Sigmoid colon (tissue), 7 donors: ENCODE data around the gene TNPO1. TPM values are rescaled to one million over a fixed set of nuclear protein-coding genes. Genes with fewer than 3 reads are reported as not detected.

ENCODE experiments used
- DNase-seq: peaks from one replicate; pipeline ENCODE4 v3.0.0-alpha.2; 2019
- H3K27ac ChIP-seq, 4 donors: fragments of 200-600 bp; sonication (generic); one replicate each; pipeline ENCODE4 v1.5.1; 2016 to 2019; ENCODE audit warnings: mild to moderate bottlenecking in 1 of 4
- H3K27me3 ChIP-seq, 3 donors: fragments of 200-600 bp; sonication (generic); one replicate each; pipeline ENCODE4 v1.5.1; 2019; ENCODE audit warnings: mild to moderate bottlenecking in 1 of 3
- H3K36me3 ChIP-seq, 4 donors: fragments of 200-600 bp; sonication (generic); one replicate each; pipeline ENCODE4 v1.5.1; 2016 to 2019
- H3K4me1 ChIP-seq, 4 donors: fragments of 200-600 bp; sonication (generic); one replicate each; pipeline ENCODE4 v1.5.1; 2017 to 2019
- H3K4me3 ChIP-seq, 4 donors: fragments of 200-600 bp; sonication (generic); one replicate each; pipeline ENCODE4 v1.5.1; 2017 to 2019; ENCODE audit warnings: mild to moderate bottlenecking in 2 of 4, moderate library complexity in 1 of 4
- H3K9me3 ChIP-seq, 4 donors: fragments of 200-600 bp in 3 of 4; sonication (generic) in 3 of 4; one replicate each; pipeline versions ENCODE4 v1.5.1 to v1.6.1; 2013 to 2019
- CTCF ChIP-seq, 4 experiments: fragments of 450-650 bp in 3 of 4; fragments of 200-600 bp in 1 of 4; IDR thresholded peaks; one replicate each; pipeline ENCODE4 v1.5.1; 2016 to 2019; ENCODE audit warnings: antibody characterized with exemption in 4 of 4, mild to moderate bottlenecking in 3 of 4, moderate library complexity in 2 of 4
- EP300 ChIP-seq, 4 donors: sonication (generic); formaldehyde crosslinking; IDR thresholded peaks; one replicate each; pipeline ENCODE4 v1.6.1; 2017; ENCODE audit warnings: antibody characterized with exemption in 4 of 4
- POLR2A ChIP-seq, 2 donors: fragments of 450-650 bp; IDR thresholded peaks; one replicate each; pipeline ENCODE4 v1.6.1; 2016; ENCODE audit warnings: antibody characterized with exemption in 2 of 2, mild to moderate bottlenecking in 2 of 2, moderate library complexity in 2 of 2
- POLR2AphosphoS5 ChIP-seq, 4 donors: sonication (generic); formaldehyde crosslinking; IDR thresholded peaks; one replicate each; pipeline ENCODE4 v1.6.1; 2017; ENCODE audit warnings: antibody characterized with exemption in 4 of 4
- WGBS, 2 donors: extraction: QIAGEN DNeasy Blood & Tissue Kit; methylation state at CpG; one replicate each; pipeline ENCODE4 v1.1.7; 2013; 5-methylcytosine and 5-hydroxymethylcytosine counted together
- intact Hi-C: fragments of 100-400 bp; cut with DNase I; formaldehyde crosslinking; loops from one replicate; pipeline ENCODE4 v1.15.1; 2023
- polyA plus RNA-seq, 3 donors: library from polyadenylated mRNA; stranded (reverse); fragments of 200-250 nt; gene quantifications; one replicate each; pipeline ENCODE4 v1.2.3, GENCODE V29; 2013
- total RNA-seq, 4 donors: library from RNA; depleted of rRNA; stranded (reverse); fragments of >200 nt; gene quantifications; one replicate each; pipeline ENCODE4 v1.1.0, GENCODE V29; 2016
- donor health status: healthy with polysubstance abuse.
- donor health status: Bipolar disorder and iron deficiency.
- donor health status: healthy.

Gene TNPO1
- total and polyA plus RNA-seq, 7 donors, result 18.6 to 145 (median 86.2) TPM

DNA sequence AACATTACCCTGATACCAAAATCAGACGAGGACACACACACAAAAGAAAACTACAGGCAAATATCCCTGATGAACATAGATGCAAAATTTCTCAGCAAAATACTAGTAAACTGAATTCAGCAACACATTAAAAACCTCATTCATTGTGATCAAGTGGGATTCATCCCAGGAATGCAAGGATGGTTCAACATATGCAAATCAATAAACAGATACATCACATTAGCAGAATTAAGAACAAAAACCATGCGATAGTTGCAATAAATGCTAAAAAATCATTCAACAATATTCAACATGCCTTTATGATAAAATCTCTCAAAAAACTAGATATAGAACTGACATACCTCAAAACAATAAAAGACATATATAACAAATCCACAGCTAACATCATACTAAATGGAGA is 36.9 kb upstream of the TNPO1 start:
- H3K27me3 ChIP-seq, result no peaks in the 10 kb centered on the region
- TF ChIP-seq EP300 (IDR thresholded peaks at IDR 0.05), result no peak
- TF ChIP-seq POLR2A (IDR thresholded peaks at IDR 0.05), result no peak
- TF ChIP-seq CTCF (IDR thresholded peaks at IDR 0.05), result no peak
- TF ChIP-seq POLR2AphosphoS5 (IDR thresholded peaks at IDR 0.05), result no peak
- no peaks in the 10 kb centered on the region for H3K4me1 ChIP-seq
- no peak overlapping the region for H3K27ac ChIP-seq
- 76 to 93% methylated on average over 2 of the region's 2 CpGs for WGBS, 2 donors
- no peak overlapping the region for H3K4me3 ChIP-seq
- H3K9me3 ChIP-seq, result peaks cover 0 to 5% (median 0%) of the 10 kb centered on the region in 4 donors
- intact Hi-C loops, result no loop called here
- DNase-seq, result no peak
- no peaks in the 10 kb centered on the region for H3K36me3 ChIP-seq

- 27 to 65% methylated on average over 1 of the region's 1 CpG for whole genome bisulfite sequencing, 2 donors
- H3K9me3 ChIP-seq, result peaks cover 0 to 3% (median 0%) of the 10 kb centered on the region in 4 donors
- intact Hi-C loops, result no loop called here
These were observed 33.1 kb upstream of the TNPO1 start for GRCh38 chr5:72783354-72783753.

GRCh38 chr5:72784129-72784528 is 32.3 kb upstream of the TNPO1 start:
- Histone ChIP-seq H3K4me3 (no peak overlapping the region), H3K4me1 (no peaks in the 10 kb centered on the region), H3K27me3 (no peaks in the 10 kb centered on the region), H3K27ac (no peak overlapping the region), H3K9me3 (peaks cover 0 to 3% (median 0%) of the 10 kb centered on the region in 4 donors), H3K36me3 (no peaks in the 10 kb centered on the region)
- TF ChIP-seq POLR2AphosphoS5 (IDR thresholded peaks at IDR 0.05) (no peak), EP300 (IDR thresholded peaks at IDR 0.05) (no peak), CTCF (IDR thresholded peaks at IDR 0.05) (no peak), POLR2A (IDR thresholded peaks at IDR 0.05) (no peak)
- WGBS, 2 donors, result 93 to 96% methylated on average over 1 of the region's 1 CpG
- DNase-seq, result no peak
- intact Hi-C loops, result no loop called here

More at GRCh38 chr5:72783354-72783753, 33.1 kb upstream of the TNPO1 start:
- H3K4me3 ChIP-seq, result no peak overlapping the region
- no peaks in the 10 kb centered on the region for H3K4me1 ChIP-seq
- no peak for DNase-seq
- H3K27me3 ChIP-seq, result no peaks in the 10 kb centered on the region
- no peak for TF ChIP-seq EP300 (IDR thresholded peaks at IDR 0.05)
- TF ChIP-seq POLR2A (IDR thresholded peaks at IDR 0.05), result no peak
- TF ChIP-seq POLR2AphosphoS5 (IDR thresholded peaks at IDR 0.05), result no peak
- TF ChIP-seq CTCF (IDR thresholded peaks at IDR 0.05), result no peak
- no peaks in the 10 kb centered on the region for H3K36me3 ChIP-seq
- H3K27ac ChIP-seq, result no peak overlapping the region

DNA sequence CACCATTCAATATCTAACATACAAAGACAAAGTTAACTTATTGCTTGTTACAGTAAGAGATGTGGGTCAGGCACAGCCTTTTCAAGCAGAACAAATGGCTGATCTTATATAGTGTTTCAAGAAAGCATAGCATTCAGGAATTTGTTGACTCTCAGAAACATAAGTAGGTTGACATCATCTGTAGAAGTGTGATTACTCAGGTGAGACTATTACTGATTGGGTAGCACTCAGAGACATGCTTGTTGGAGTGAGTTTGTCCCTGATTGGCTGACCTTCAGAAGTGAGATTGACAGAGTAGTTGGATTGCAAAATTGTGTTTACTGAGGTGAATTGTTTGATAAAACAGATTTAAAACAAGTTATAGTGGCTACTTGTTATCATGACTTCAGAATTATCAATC is 30.7 kb upstream of the TNPO1 start:
- no peak overlapping the region for H3K27ac ChIP-seq
- no peaks in the 10 kb centered on the region for H3K27me3 ChIP-seq
- intact Hi-C loops, result no loop called here
- TF ChIP-seq POLR2AphosphoS5 (IDR thresholded peaks at IDR 0.05), result no peak
- TF ChIP-seq EP300 (IDR thresholded peaks at IDR 0.05), result no peak
- no peak for TF ChIP-seq POLR2A (IDR thresholded peaks at IDR 0.05)
- no peak for TF ChIP-seq CTCF (IDR thresholded peaks at IDR 0.05)
- H3K36me3 ChIP-seq, result no peaks in the 10 kb centered on the region
- no peaks in the 10 kb centered on the region for H3K4me1 ChIP-seq
- no peak overlapping the region for H3K4me3 ChIP-seq
- H3K9me3 ChIP-seq, result no peaks in the 10 kb centered on the region
- DNase-seq, result no peak

DNA sequence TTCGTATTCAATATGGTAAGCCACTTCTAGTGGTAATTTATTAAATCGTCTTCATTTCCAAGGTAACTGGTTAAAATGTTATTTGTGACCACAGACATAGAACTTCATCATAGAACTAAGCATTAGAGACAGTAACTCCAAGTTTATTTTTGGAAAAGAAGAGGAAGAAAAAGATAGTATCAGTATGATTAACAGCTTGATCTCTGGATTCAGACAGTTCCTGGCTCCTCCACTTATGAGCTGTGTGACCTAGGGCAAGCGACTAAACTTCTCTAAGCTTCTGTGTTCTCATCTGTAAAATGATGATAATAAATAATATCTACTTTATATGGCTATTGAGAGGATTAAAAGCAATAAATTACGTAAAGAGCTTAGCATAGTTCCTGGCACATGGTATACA is 29.8 kb upstream of the TNPO1 start:
- 85 to 94% methylated on average over 4 of the region's 4 CpGs for WGBS, 2 donors
- H3K4me1 ChIP-seq, result no peaks in the 10 kb centered on the region
- no peaks in the 10 kb centered on the region for H3K36me3 ChIP-seq
- no peaks in the 10 kb centered on the region for H3K9me3 ChIP-seq
- TF ChIP-seq EP300 (IDR thresholded peaks at IDR 0.05) (no peak), CTCF (IDR thresholded peaks at IDR 0.05) (no peak), POLR2AphosphoS5 (IDR thresholded peaks at IDR 0.05) (no peak), POLR2A (IDR thresholded peaks at IDR 0.05) (no peak)
- no peak overlapping the region for H3K4me3 ChIP-seq
- intact Hi-C loops, result no loop called here
- DNase-seq, result no peak
- no peak overlapping the region for H3K27ac ChIP-seq
- no peaks in the 10 kb centered on the region for H3K27me3 ChIP-seq
